Measurements from ENCODE around the gene DCAF15.

DCAF15 gene

GRCh38 chr19:13930402-13930801 is 21.9 kb upstream of the DCAF15 start:
- no peak for DNase-seq (ENCODE audit: low read depth)

- no peak for DNase-seq (ENCODE audit: low read depth)
Measured at GRCh38 chr19:13931391-13932148, 20.7 kb upstream of the DCAF15 start.

- DNase-seq (ENCODE audit: low read depth): no peak
Measured at GRCh38 chr19:13932149-13932637, 20.1 kb upstream of the DCAF15 start.

- no peak for DNase-seq (ENCODE audit: low read depth)
Measured at GRCh38 chr19:13932911-13933393, 19.4 kb upstream of the DCAF15 start.

- DNase-seq (ENCODE audit: low read depth): no peak
Measured at GRCh38 chr19:13934785-13935109, 17.6 kb upstream of the DCAF15 start.

GRCh38 chr19:13935765-13936510 is 16.4 kb upstream of the DCAF15 start:
- no peak for DNase-seq (ENCODE audit: low read depth)

- DNase-seq (ENCODE audit: low read depth): no peak
Measured at GRCh38 chr19:13937479-13938300, 14.6 kb upstream of the DCAF15 start.

- DNase-seq (ENCODE audit: low read depth): no peak
Measured at GRCh38 chr19:13938301-13939064, 13.8 kb upstream of the DCAF15 start, which contains the start of gene PODNL1. PODNL1 (minus strand) TSS chr19:13938417; CDS start chr19:13938181, 236 bp downstream.

GRCh38 chr19:13942023-13942684 is 10.2 kb upstream of the DCAF15 start:
- DNase-seq (ENCODE audit: low read depth): no peak

GRCh38 chr19:13946414-13946813 is 5.9 kb upstream of the DCAF15 start:
- no peak for DNase-seq (ENCODE audit: low read depth)

- no peak for DNase-seq (ENCODE audit: low read depth)
Measured at GRCh38 chr19:13951043-13951442, 1.3 kb upstream of the DCAF15 start.

GRCh38 chr19:13951799-13952153 is 533 bp upstream of the DCAF15 start:
- no peak for DNase-seq (ENCODE audit: low read depth)

GRCh38 chr19:13952931-13953531 is 722 bp downstream of the DCAF15 start:
- no peak for DNase-seq (ENCODE audit: low read depth)

- no peak for DNase-seq (ENCODE audit: low read depth)
Measured at GRCh38 chr19:13954185-13954584, 1.9 kb downstream of the DCAF15 start.

GRCh38 chr19:13955662-13956364 is 3.5 kb downstream of the DCAF15 start:
- no peak for DNase-seq (ENCODE audit: low read depth)

- DNase-seq (ENCODE audit: low read depth): no peak
Measured at GRCh38 chr19:13956365-13956744, 4.0 kb downstream of the DCAF15 start.

- DNase-seq (ENCODE audit: low read depth): no peak
Measured at GRCh38 chr19:13957051-13957450, 4.7 kb downstream of the DCAF15 start.

GRCh38 chr19:13958043-13958442 is 5.7 kb downstream of the DCAF15 start:
- no peak for DNase-seq (ENCODE audit: low read depth)

GRCh38 chr19:13959141-13959961 is 7.0 kb downstream of the DCAF15 start:
- DNase-seq (ENCODE audit: low read depth): no peak

Data from activated T-helper 9 cell treated with anti-CD3 and anti-CD28 coated beads, Interleukin-2, amount 50 U/mL, for 16 hours (primary cell).